Measurements from ENCODE around the gene HUS1.

HUS1 gene

GRCh38 chr7:47940088-47941013 is 39.1 kb downstream of the HUS1 start:
- no peaks in the 10 kb centered on the region for H3K9me3 ChIP-seq (ENCODE audit: insufficient read depth, low read length, severe bottlenecking)
- H4K20me1 ChIP-seq (ENCODE audit: insufficient read depth, low read length) = no peaks in the 10 kb centered on the region
- no peaks in the 10 kb centered on the region for H3K27me3 ChIP-seq (ENCODE audit: insufficient read depth, low read length, poor library complexity)
- DNase-seq = no peak
- no peaks in the 10 kb centered on the region for H3K36me3 ChIP-seq (ENCODE audit: insufficient read depth, low read length)
- TF ChIP-seq EZH2 (IDR thresholded peaks at IDR 0.05; ENCODE audit: borderline replicate concordance, low read depth, low read length, severe bottlenecking) = no peak
- TF ChIP-seq CTCF (IDR thresholded peaks at IDR 0.05; ENCODE audit: borderline replicate concordance, extremely low read depth, low read length, poor library complexity, severe bottlenecking) = no peak
- no peak overlapping the region for H2AFZ ChIP-seq (ENCODE audit: low read depth, low read length)
- no peak overlapping the region for H3K9ac ChIP-seq (ENCODE audit: low read depth, low read length)
- H3K4me1 ChIP-seq (ENCODE audit: insufficient read depth, low read length) = no peaks in the 10 kb centered on the region
- H3K27ac ChIP-seq (ENCODE audit: low read length) = no peak overlapping the region
- H3K79me2 ChIP-seq (ENCODE audit: insufficient read depth, low read length) = no peaks in the 10 kb centered on the region
- no peak overlapping the region for H3K4me2 ChIP-seq (ENCODE audit: insufficient read depth, low read length)
- no peak for ATAC-seq (ENCODE audit: insufficient read depth, low read depth)
- no peak overlapping the region for H3K4me3 ChIP-seq (ENCODE audit: low read depth in 1 of 2, low read length in 2 of 2)

DNA sequence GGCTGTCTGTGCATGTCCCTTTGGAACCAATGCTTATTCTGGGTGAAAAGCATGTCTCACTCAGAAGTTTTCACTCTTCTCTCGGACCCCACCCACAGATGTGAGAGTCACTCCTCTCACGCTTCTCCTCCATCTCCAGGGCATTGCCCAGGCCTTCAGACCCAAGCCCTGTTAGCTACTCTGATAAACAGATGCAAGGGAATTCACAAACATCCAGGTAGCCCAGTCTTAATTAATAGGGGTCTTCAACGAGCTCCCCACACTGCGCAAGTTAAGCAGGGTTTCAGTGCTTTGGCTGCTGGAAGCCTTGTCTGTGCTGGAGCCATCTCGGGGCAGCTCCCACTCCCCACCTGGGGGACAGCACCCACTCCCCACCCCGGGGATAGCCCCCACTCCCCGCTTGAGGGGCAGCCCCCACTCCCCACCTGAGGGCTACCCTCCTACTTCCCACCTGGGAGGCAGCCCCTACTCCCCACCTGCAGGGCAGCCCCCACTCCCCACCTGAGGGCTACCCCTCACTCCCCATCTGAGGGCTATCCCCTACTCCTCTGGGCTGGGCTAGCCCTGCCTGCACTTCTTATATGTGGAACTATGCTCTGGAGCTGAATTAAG is 39.9 kb downstream of the HUS1 start:
- Histone ChIP-seq H3K9me3 (ENCODE audit: insufficient read depth, low read length, severe bottlenecking) (no peaks in the 10 kb centered on the region), H3K27ac (ENCODE audit: low read length) (no peak overlapping the region), H3K4me1 (ENCODE audit: insufficient read depth, low read length) (no peaks in the 10 kb centered on the region), H3K36me3 (ENCODE audit: insufficient read depth, low read length) (no peaks in the 10 kb centered on the region), H3K9ac (ENCODE audit: low read depth, low read length) (no peak overlapping the region), H3K27me3 (ENCODE audit: insufficient read depth, low read length, poor library complexity) (no peaks in the 10 kb centered on the region), H4K20me1 (ENCODE audit: insufficient read depth, low read length) (no peaks in the 10 kb centered on the region), H3K4me2 (ENCODE audit: insufficient read depth, low read length) (no peak overlapping the region), H2AFZ (ENCODE audit: low read depth, low read length) (no peak overlapping the region), H3K4me3 (ENCODE audit: low read depth in 1 of 2, low read length in 2 of 2) (no peak overlapping the region), H3K79me2 (ENCODE audit: insufficient read depth, low read length) (no peaks in the 10 kb centered on the region)
- DNase-seq = no peak
- no peak for ATAC-seq (ENCODE audit: insufficient read depth, low read depth)
- TF ChIP-seq EZH2 (IDR thresholded peaks at IDR 0.05; ENCODE audit: borderline replicate concordance, low read depth, low read length, severe bottlenecking) (no peak), CTCF (IDR thresholded peaks at IDR 0.05; ENCODE audit: borderline replicate concordance, extremely low read depth, low read length, poor library complexity, severe bottlenecking) (no peak)

DNA sequence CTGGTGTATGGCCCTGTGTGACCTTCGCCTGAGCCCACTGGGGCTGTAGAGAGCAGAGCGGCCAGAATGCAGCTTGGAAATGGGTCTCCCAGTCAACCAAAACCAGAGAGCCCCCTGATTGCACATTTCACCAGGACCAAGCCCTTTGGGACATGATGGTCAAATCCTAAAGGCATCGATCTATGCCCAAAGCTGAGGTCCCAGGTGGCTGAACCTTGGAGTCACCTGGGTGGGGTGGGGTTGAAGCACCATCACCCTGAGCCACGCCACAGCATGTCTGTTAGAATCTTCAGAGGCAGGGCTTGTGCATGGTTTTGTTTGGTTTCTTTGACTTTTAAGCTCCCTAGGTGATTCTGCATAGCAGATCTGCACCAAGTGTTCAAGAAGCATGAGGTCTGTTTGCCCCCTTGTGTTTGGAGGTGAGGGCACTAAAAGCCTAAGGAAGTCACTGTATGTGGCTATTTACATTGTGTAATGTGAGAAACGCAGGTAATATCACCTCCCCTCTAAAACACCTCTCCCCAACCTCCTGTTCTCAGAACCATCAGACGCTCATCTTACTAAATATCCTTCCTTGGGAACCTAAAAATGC is 40.7 kb downstream of the HUS1 start:
- Histone ChIP-seq H3K36me3 (ENCODE audit: insufficient read depth, low read length) (no peaks in the 10 kb centered on the region), H3K27me3 (ENCODE audit: insufficient read depth, low read length, poor library complexity) (no peaks in the 10 kb centered on the region), H2AFZ (ENCODE audit: low read depth, low read length) (no peak overlapping the region), H3K27ac (ENCODE audit: low read length) (no peak overlapping the region), H4K20me1 (ENCODE audit: insufficient read depth, low read length) (no peaks in the 10 kb centered on the region), H3K4me2 (ENCODE audit: insufficient read depth, low read length) (no peak overlapping the region), H3K4me1 (ENCODE audit: insufficient read depth, low read length) (no peaks in the 10 kb centered on the region), H3K9me3 (ENCODE audit: insufficient read depth, low read length, severe bottlenecking) (no peaks in the 10 kb centered on the region), H3K9ac (ENCODE audit: low read depth, low read length) (no peak overlapping the region), H3K4me3 (ENCODE audit: low read depth in 1 of 2, low read length in 2 of 2) (no peak overlapping the region), H3K79me2 (ENCODE audit: insufficient read depth, low read length) (no peaks in the 10 kb centered on the region)
- no peak for TF ChIP-seq EZH2 (IDR thresholded peaks at IDR 0.05; ENCODE audit: borderline replicate concordance, low read depth, low read length, severe bottlenecking)
- TF ChIP-seq CTCF (IDR thresholded peaks at IDR 0.05; ENCODE audit: borderline replicate concordance, extremely low read depth, low read length, poor library complexity, severe bottlenecking) = no peak
- ATAC-seq (ENCODE audit: insufficient read depth, low read depth) = no peak
- DNase-seq = no peak

All from DND-41 (cell line).